ENCODE data around the gene ZNF331.

Gene ZNF331

GRCh38 chr19:53571339-53571738, 33.4 kb downstream of the ZNF331 start:
- no peak for DNase-seq (ENCODE audit: low read depth in 2 of 2)

- DNase-seq (ENCODE audit: low read depth in 2 of 2) = no peak
These were observed 39.2 kb downstream of the ZNF331 start for GRCh38 chr19:53576941-53577653.

DNA sequence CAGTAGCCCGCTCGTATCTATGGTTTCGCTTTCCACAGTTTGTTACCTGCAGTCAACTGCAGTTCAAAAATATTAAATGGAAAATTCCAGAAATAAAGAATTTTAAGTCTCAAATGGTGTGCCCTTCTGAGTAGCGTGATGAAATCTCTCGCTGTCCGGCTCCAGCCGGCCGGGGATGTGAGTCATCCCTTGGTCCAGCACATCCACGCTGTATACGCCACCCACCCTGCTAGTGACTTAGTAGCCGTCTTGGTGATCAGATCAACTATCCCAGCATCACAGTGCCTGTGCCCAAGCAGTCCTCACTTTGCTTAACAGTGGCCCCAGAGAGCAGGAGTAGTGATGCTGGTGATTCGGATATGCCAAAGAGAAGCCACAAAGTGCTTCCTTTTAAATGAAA, 40.0 kb downstream of the ZNF331 start:
- no peak for DNase-seq (ENCODE audit: low read depth in 2 of 2)

GRCh38 chr19:53579518-53579917, 41.6 kb downstream of the ZNF331 start:
- DNase-seq (ENCODE audit: low read depth in 2 of 2) = no peak

- no peak for DNase-seq (ENCODE audit: low read depth in 2 of 2)
These were observed 43.2 kb downstream of the ZNF331 start for GRCh38 chr19:53580871-53581835.

- no peak for DNase-seq (ENCODE audit: low read depth in 2 of 2)
These were observed 43.9 kb downstream of the ZNF331 start for GRCh38 chr19:53581871-53582279.

- no peak for DNase-seq (ENCODE audit: low read depth in 2 of 2)
These were observed 45.2 kb downstream of the ZNF331 start for GRCh38 chr19:53583181-53583580.

DNA sequence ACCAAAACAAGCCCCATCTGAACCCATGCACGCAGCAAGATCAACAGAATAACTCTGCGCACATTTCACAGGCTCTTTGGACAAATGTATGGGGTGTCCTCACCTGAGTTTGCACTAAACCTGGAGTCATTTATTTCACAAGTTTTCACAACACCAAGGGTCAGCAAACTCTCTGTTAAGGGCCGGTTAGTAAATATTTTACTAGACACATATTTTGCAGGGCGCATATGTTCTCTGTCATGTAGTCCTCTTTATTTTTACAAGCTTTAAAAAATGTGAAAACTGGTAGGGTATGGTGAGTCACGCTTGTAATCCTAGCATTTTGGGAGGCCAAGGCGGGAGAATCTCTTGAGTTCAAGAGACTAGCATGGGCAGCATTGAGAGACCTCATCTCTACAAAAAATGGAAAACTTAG, 48.3 kb downstream of the ZNF331 start:
- no peak for DNase-seq (ENCODE audit: low read depth in 2 of 2)

DNA sequence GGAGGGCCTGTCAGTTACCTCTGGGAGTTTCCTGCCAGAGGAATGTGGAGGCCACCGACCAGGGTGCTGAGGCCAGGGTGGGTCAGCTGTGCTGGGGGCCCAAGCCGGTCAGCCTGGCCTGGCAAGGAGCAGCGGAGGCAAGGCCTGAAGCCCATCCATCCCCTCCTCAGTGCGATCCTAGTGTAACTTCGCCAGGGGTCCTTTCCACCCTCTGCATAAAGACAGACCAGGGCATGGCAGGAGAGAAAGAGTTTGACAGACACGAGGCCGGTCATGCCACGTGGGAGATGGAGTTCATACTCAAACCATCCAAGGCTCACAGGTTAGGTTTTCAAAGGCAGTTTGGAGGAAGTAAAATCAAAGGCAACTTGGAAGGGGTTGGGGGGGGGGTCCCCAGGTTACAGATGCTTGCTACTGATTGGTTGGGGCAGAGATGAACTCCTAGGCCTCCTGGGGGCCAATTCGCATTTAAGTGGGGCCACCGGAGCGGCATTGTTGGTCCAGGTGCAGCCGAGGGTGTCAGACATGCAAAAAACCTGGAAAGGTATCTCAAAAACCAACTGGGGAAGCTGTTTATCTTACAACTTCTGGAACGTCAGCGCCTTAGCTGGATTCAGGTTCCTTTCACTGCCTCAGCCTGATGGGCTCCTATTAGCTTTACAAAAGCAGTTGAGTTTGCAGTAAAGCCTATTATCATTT, 57.0 kb downstream of the ZNF331 start:
- no peak for DNase-seq (ENCODE audit: low read depth in 2 of 2)

GRCh38 chr19:53595510-53595867, 57.5 kb downstream of the ZNF331 start:
- no peak for DNase-seq (ENCODE audit: low read depth in 2 of 2)

DNA sequence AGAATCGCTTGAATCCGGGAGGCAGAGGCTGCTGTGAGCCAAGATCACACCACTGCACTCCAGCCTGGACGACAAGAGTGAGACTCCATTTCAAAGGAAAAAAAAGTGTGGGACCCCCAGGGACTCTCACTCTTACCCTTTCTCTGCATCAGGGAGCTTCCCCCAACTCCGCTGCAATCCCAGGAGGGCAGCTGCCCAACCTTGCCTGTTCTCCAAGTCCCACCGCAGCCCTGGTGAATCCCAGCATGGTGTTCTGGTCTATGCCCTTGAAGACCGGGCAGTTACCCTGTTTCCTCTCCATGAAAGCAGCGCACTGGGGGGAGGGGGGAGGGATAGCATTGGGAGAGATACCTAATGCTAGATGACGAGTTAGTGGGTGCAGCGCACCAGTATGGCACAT, 58.1 kb downstream of the ZNF331 start:
- DNase-seq (ENCODE audit: low read depth in 2 of 2) = no peak

DNA sequence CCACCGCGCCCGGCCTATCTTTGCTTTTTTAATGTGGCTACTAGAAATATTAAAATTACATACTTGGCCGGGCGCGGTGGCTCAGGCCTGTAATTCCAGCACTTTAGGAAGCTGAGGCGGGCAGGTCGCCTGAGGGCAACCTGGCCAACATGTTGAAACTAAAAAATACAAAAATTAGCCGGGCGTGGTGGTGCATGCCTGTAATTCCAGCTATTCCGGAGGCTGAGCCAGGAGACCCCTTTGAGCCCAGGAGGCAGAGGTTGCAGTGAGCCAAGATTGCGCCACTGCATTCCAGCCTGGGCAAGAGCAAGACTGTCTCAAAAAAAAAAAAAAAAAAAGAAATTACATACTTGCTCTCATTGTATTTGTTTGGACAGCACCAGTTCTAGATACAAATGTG, 59.1 kb downstream of the ZNF331 start:
- no peak for DNase-seq (ENCODE audit: low read depth in 2 of 2)

DNA sequence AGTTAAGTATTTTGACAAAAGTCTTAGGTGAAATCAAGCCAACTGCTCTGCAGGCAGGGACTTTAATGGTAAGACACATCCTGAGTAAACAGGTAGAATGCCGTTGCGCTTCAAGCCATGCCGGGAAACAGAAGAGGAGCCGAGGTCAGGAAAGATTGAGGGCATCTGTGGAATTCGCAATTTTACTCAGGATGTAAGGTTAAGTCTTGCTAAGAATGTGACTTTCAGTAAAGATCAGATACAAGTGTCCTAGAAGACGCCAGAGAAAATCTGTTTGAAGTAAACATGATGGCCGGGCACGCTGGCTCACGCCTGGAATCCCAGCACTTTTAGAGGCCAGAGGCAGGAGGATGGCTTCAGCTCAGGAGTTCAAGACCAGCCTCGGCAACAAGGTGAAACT, 60.4 kb downstream of the ZNF331 start:
- no peak for DNase-seq (ENCODE audit: low read depth in 2 of 2)

- no peak for DNase-seq (ENCODE audit: low read depth in 2 of 2)
These were observed 62.3 kb downstream of the ZNF331 start for GRCh38 chr19:53600217-53600616.

GRCh38 chr19:53606031-53606430, 68.1 kb downstream of the ZNF331 start:
- DNase-seq (ENCODE audit: low read depth in 2 of 2) = no peak

- DNase-seq (ENCODE audit: low read depth in 2 of 2) = no peak
These were observed 70.4 kb downstream of the ZNF331 start for GRCh38 chr19:53608381-53608780.

- no peak for DNase-seq (ENCODE audit: low read depth in 2 of 2)
These were observed 75.0 kb downstream of the ZNF331 start for GRCh38 chr19:53612762-53613526.

GRCh38 chr19:53621885-53622740, 84.2 kb downstream of the ZNF331 start:
- no peak for DNase-seq (ENCODE audit: low read depth in 2 of 2)

GRCh38 chr19:53624771-53625545, 87.0 kb downstream of the ZNF331 start:
- no peak for DNase-seq (ENCODE audit: low read depth in 2 of 2)

DNA sequence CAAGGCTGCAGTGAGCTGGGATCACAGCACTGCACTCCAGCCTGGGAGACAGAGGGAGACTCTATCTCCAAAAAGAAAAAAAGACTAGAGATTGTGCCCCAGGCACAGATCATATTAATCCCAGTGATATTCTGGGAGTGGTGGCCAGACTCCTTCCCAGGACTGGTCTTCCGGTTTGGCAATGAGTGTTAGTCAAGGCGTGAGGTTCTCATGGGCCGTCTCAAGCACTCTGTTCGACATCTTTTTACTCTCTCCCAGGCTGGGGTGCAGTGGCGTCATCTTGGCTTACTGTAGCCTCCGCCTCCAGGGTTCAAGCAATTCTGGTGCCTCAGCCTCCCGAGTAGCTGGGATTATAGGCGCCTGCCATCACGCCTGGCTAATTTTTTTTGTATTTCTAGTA, 88.5 kb downstream of the ZNF331 start:
- DNase-seq (ENCODE audit: low read depth in 2 of 2) = no peak

Data from stimulated activated CD8-positive, alpha-beta memory T cell treated with anti-CD3 and anti-CD28 coated beads, Interleukin-15, amount 100 ng/mL, for 48 hours (primary cell).